ENCODE results near the gene ATG5.

DNA sequence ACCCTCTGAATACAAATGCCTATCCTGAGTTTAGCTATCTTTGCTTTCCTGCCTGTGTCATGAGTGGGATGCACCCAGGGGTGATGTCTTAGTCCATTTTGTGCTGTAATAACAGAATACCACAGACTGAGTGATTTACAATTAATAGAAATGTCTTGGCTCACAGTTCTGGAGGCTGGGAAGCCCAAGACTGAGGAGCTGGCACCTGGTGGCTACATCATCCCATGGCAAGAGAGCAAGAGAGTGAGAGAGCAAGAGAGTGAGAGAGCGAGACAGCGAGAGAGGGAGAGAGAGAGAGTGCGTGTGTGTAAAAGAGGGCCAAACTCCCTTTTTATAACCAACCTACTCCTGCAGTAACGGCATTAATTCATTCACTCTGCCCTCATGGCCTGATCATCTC, 162.6 kb downstream of the ATG5 start:
- no peak for TF ChIP-seq EP300 (conservative IDR thresholded peaks at IDR 0.05; ENCODE audit: poor library complexity, severe bottlenecking)
- TF ChIP-seq, protein P1, sequence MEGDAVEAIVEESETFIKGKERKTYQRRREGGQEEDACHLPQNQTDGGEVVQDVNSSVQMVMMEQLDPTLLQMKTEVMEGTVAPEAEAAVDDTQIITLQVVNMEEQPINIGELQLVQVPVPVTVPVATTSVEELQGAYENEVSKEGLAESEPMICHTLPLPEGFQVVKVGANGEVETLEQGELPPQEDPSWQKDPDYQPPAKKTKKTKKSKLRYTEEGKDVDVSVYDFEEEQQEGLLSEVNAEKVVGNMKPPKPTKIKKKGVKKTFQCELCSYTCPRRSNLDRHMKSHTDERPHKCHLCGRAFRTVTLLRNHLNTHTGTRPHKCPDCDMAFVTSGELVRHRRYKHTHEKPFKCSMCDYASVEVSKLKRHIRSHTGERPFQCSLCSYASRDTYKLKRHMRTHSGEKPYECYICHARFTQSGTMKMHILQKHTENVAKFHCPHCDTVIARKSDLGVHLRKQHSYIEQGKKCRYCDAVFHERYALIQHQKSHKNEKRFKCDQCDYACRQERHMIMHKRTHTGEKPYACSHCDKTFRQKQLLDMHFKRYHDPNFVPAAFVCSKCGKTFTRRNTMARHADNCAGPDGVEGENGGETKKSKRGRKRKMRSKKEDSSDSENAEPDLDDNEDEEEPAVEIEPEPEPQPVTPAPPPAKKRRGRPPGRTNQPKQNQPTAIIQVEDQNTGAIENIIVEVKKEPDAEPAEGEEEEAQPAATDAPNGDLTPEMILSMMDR (IDR thresholded peaks at IDR 0.05; ENCODE audit: poor library complexity, severe bottlenecking): no peak
- TF ChIP-seq TAF1 (IDR thresholded peaks at IDR 0.05; ENCODE audit: low read depth): no peak

Measured in neural cell (in vitro differentiated cells).